GM18517 (cell line): ENCODE results near the gene RPLP1.

Experiments used
- ATAC-seq: cut with Tn5 transposase; IDR thresholded peaks from one replicate; pipeline ENCODE4 v1.9.1; 2021; ENCODE audit warnings: mild to moderate bottlenecking, moderate library complexity; ENCODE audit not compliant: unreplicated experiment

RPLP1 gene

GRCh38 chr15:69452692-69453521 is at the start of gene RPLP1:
TSS of gene RPLP1 (plus strand) at chr15:69452818. CDS start at chr15:69452949, 131 bp downstream.
- ATAC-seq: peak; percentile 75

- ATAC-seq: no peak
These were observed 49.0 kb upstream of the RPLP1 start for GRCh38 chr15:69403594-69403993.

GRCh38 chr15:69405110-69405509 is 47.5 kb upstream of the RPLP1 start:
- no peak for ATAC-seq

GRCh38 chr15:69407719-69408400 is 44.8 kb upstream of the RPLP1 start:
- no peak for ATAC-seq

- ATAC-seq: no peak
These were observed 43.8 kb upstream of the RPLP1 start for GRCh38 chr15:69408841-69409240.

- no peak for ATAC-seq
These were observed 42.3 kb upstream of the RPLP1 start for GRCh38 chr15:69410248-69410874.

GRCh38 chr15:69412274-69412673 is 40.3 kb upstream of the RPLP1 start:
- no peak for ATAC-seq

- ATAC-seq: no peak
These were observed 39.9 kb upstream of the RPLP1 start for GRCh38 chr15:69412701-69413100.

- peak; percentile 82 for ATAC-seq
These were observed 38.6 kb upstream of the RPLP1 start, which contains the start of gene KIF23 for GRCh38 chr15:69413822-69414700. TSS of gene KIF23 (plus strand) at chr15:69414349. CDS start at chr15:69414466, 117 bp downstream.

- peak; percentile 31 for ATAC-seq
These were observed 37.9 kb upstream of the RPLP1 start for GRCh38 chr15:69414701-69415167.

- no peak for ATAC-seq
These were observed 37.2 kb upstream of the RPLP1 start for GRCh38 chr15:69415381-69415780.

- no peak for ATAC-seq
These were observed 35.0 kb upstream of the RPLP1 start for GRCh38 chr15:69417581-69417980.

- no peak for ATAC-seq
These were observed 31.1 kb upstream of the RPLP1 start for GRCh38 chr15:69421498-69421897.

GRCh38 chr15:69422336-69422895 is 30.2 kb upstream of the RPLP1 start:
- ATAC-seq: no peak

GRCh38 chr15:69424001-69424400 is 28.6 kb upstream of the RPLP1 start:
- ATAC-seq: no peak

- ATAC-seq: no peak
These were observed 27.7 kb upstream of the RPLP1 start for GRCh38 chr15:69424748-69425413.

- no peak for ATAC-seq
These were observed 18.8 kb upstream of the RPLP1 start for GRCh38 chr15:69433831-69434230.

GRCh38 chr15:69434238-69434637 is 18.4 kb upstream of the RPLP1 start:
- no peak for ATAC-seq

GRCh38 chr15:69434679-69435078 is 17.9 kb upstream of the RPLP1 start:
- no peak for ATAC-seq

GRCh38 chr15:69435985-69436384 is 16.6 kb upstream of the RPLP1 start:
- no peak for ATAC-seq
